ENCODE results near the gene OSGIN1. TPM values are rescaled to one million over a fixed set of nuclear protein-coding genes. Genes with fewer than 3 reads are reported as not detected.

OSGIN1 gene
- total RNA-seq, 1 donor from 2014 or later: 1.6 TPM

DNA sequence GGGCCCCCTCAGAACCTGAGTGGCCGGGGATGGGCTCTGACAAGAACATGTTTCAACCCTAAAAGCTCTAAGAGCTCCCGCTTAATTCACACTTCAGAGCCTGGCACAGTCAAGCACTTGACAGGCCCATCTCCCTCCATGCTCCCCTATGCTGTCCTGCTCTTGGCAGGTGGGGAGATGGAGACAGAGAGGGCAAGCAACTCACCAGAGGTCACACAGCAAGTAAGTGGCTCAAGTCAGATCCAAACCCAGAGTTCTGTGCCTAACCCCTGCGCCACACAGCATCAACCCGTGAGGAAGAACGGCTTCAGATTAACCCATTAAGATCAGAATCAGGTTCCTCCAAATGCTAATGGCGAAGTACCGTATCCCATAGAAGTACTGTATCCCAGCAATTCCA lies 51.4 kb downstream of the OSGIN1 start:
- no peaks in the 10 kb centered on the region for H3K36me3 Mint-ChIP-seq (ENCODE audit: low read depth)
- POLR2A ChIA-PET: no interaction called here
- TF ChIP-seq, protein P1, sequence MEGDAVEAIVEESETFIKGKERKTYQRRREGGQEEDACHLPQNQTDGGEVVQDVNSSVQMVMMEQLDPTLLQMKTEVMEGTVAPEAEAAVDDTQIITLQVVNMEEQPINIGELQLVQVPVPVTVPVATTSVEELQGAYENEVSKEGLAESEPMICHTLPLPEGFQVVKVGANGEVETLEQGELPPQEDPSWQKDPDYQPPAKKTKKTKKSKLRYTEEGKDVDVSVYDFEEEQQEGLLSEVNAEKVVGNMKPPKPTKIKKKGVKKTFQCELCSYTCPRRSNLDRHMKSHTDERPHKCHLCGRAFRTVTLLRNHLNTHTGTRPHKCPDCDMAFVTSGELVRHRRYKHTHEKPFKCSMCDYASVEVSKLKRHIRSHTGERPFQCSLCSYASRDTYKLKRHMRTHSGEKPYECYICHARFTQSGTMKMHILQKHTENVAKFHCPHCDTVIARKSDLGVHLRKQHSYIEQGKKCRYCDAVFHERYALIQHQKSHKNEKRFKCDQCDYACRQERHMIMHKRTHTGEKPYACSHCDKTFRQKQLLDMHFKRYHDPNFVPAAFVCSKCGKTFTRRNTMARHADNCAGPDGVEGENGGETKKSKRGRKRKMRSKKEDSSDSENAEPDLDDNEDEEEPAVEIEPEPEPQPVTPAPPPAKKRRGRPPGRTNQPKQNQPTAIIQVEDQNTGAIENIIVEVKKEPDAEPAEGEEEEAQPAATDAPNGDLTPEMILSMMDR (IDR thresholded peaks at IDR 0.05): no peak
- no peaks in the 10 kb centered on the region for H3K4me1 Mint-ChIP-seq
- H3K27me3 Mint-ChIP-seq: peaks cover 6% of the 10 kb centered on the region
- ATAC-seq (ENCODE audit: low read depth) (no peak), DNase-seq (no peak)
- H3K9me3 Mint-ChIP-seq: no peaks in the 10 kb centered on the region
- no peak overlapping the region for H3K27ac Mint-ChIP-seq
- intact Hi-C loops (cut with micrococcal nuclease): no loop called here
- CTCF ChIA-PET: no interaction called here
- H3K4me3 Mint-ChIP-seq: no peak overlapping the region

- CTCF ChIA-PET: no interaction called here
- POLR2A ChIA-PET: no interaction called here
- no peak for DNase-seq
- no peak overlapping the region for H3K27ac Mint-ChIP-seq
- peaks cover 6% of the 10 kb centered on the region for H3K27me3 Mint-ChIP-seq
- no peaks in the 10 kb centered on the region for H3K4me1 Mint-ChIP-seq
- no peak for ATAC-seq (ENCODE audit: low read depth)
- no peak overlapping the region for H3K4me3 Mint-ChIP-seq
- no peaks in the 10 kb centered on the region for H3K9me3 Mint-ChIP-seq
- intact Hi-C loops (cut with micrococcal nuclease): no loop called here
- TF ChIP-seq, protein P1 (IDR thresholded peaks at IDR 0.05): no peak
- H3K36me3 Mint-ChIP-seq (ENCODE audit: low read depth): no peaks in the 10 kb centered on the region
These were observed 52.4 kb downstream of the OSGIN1 start for GRCh38 chr16:84005391-84005790.

GRCh38 chr16:84007520-84007919 lies 54.5 kb downstream of the OSGIN1 start:
- Mint-ChIP-seq H3K27me3 (peaks cover 2% of the 10 kb centered on the region), H3K9me3 (no peaks in the 10 kb centered on the region), H3K4me1 (no peaks in the 10 kb centered on the region), H3K27ac (no peak overlapping the region), H3K4me3 (no peak overlapping the region), H3K36me3 (ENCODE audit: low read depth) (no peaks in the 10 kb centered on the region)
- ChIA-PET CTCF (no interaction called here), POLR2A (no interaction called here)
- no peak for ATAC-seq (ENCODE audit: low read depth)
- TF ChIP-seq, protein P1 (IDR thresholded peaks at IDR 0.05): no peak
- intact Hi-C loops (cut with micrococcal nuclease): no loop called here
- no peak for DNase-seq

- peaks cover 2% of the 10 kb centered on the region for H3K27me3 Mint-ChIP-seq
- no peak overlapping the region for H3K27ac Mint-ChIP-seq
- TF ChIP-seq, protein P1 (IDR thresholded peaks at IDR 0.05): no peak
- H3K9me3 Mint-ChIP-seq: no peaks in the 10 kb centered on the region
- H3K36me3 Mint-ChIP-seq (ENCODE audit: low read depth): no peaks in the 10 kb centered on the region
- intact Hi-C loops (cut with micrococcal nuclease): no loop called here
- ATAC-seq (ENCODE audit: low read depth): no peak
- POLR2A ChIA-PET: no interaction called here
- no peaks in the 10 kb centered on the region for H3K4me1 Mint-ChIP-seq
- no peak for DNase-seq
- no peak overlapping the region for H3K4me3 Mint-ChIP-seq
- CTCF ChIA-PET: no interaction called here
These were observed 54.9 kb downstream of the OSGIN1 start for GRCh38 chr16:84007965-84008364.

GRCh38 chr16:84009282-84009681 lies 56.2 kb downstream of the OSGIN1 start:
- ATAC-seq (ENCODE audit: low read depth) (no peak), DNase-seq (no peak)
- ChIA-PET POLR2A (no interaction called here), CTCF (no interaction called here)
- TF ChIP-seq, protein P1 (IDR thresholded peaks at IDR 0.05): no peak
- Mint-ChIP-seq H3K9me3 (no peaks in the 10 kb centered on the region), H3K4me1 (peaks cover 4% of the 10 kb centered on the region), H3K27me3 (peaks cover 2% of the 10 kb centered on the region), H3K27ac (no peak overlapping the region), H3K36me3 (ENCODE audit: low read depth) (no peaks in the 10 kb centered on the region), H3K4me3 (no peak overlapping the region)
- intact Hi-C loops (cut with micrococcal nuclease): no loop called here
